Ovary (tissue), 3 donors: Measurements from ENCODE around the gene TDRD9.

ENCODE experiments used
- CTCF ChIP-seq, 3 donors: fragments of 450-650 bp in 2 of 3; fragments of 200-600 bp in 1 of 3; IDR thresholded peaks; one replicate each; pipeline versions ENCODE4 v1.5.1 to v1.8.0; 2016 to 2022; ENCODE audit warnings: antibody characterized with exemption in 3 of 3, mild to moderate bottlenecking in 1 of 3
- EP300 ChIP-seq: sonication (generic); formaldehyde crosslinking; IDR thresholded peaks from one replicate; pipeline ENCODE4 v1.6.1; 2017; ENCODE audit warnings: antibody characterized with exemption
- POLR2A ChIP-seq: fragments of 450-650 bp; IDR thresholded peaks from one replicate; pipeline ENCODE4 v1.6.1; 2017; ENCODE audit warnings: antibody characterized with exemption, mild to moderate bottlenecking, moderate library complexity
- donor health status: DM: no; HTN: no; CAD: no.

- TF ChIP-seq CTCF (IDR thresholded peaks at IDR 0.05) (no peak), POLR2A (no peak), EP300 (no peak)
These were observed 46.3 kb downstream of the TDRD9 start for GRCh38 chr14:103974575-103974974.
